Measurements from ENCODE around the gene MDP1. TPM values are rescaled to one million over a fixed set of nuclear protein-coding genes. Genes with fewer than 3 reads are reported as not detected.
A peak's percentile ranks its signal among the peaks of the same experiment; 100 is the strongest.

The MDP1 gene
- total RNA-seq, 4 donors from 2014 or later: 1.4 to 12.4 (median 8.6) TPM

GRCh38 chr14:24255931-24256711 lies 40.3 kb upstream of the MDP1 start:
- H3K27me3 ChIP-seq: no peaks in the 10 kb centered on the region
- peaks cover 9 to 30% (median 17%) of the 10 kb centered on the region in 3 donors for H3K4me1 ChIP-seq
- TF ChIP-seq CTCF (IDR thresholded peaks at IDR 0.05) (no peak), POLR2A (IDR thresholded peaks at IDR 0.05) (no peak)
- H3K4me3 ChIP-seq: no peak overlapping the region
- 91 to 100% methylated on average over 1 to 9 of the region's 12 CpGs for WGBS, 2 donors
- intact Hi-C loops (cut with DNase I): no loop called here
- peaks cover 7 to 99% (median 24%) of the 10 kb centered on the region in 3 donors for H3K36me3 ChIP-seq
- peak overlapping the region in 1 of 4 donors; percentile 14 for H3K27ac ChIP-seq
- no peak for DNase-seq
- H3K9me3 ChIP-seq: no peaks in the 10 kb centered on the region

GRCh38 chr14:24255438-24255837 lies 39.6 kb upstream of the MDP1 start:
- no peak overlapping the region for H3K27ac ChIP-seq
- H3K4me3 ChIP-seq: no peak overlapping the region
- no peak for DNase-seq
- H3K4me1 ChIP-seq: peaks cover 9 to 23% (median 13%) of the 10 kb centered on the region in 3 donors
- H3K27me3 ChIP-seq: no peaks in the 10 kb centered on the region
- peaks cover 7 to 99% (median 27%) of the 10 kb centered on the region in 3 donors for H3K36me3 ChIP-seq
- no peaks in the 10 kb centered on the region for H3K9me3 ChIP-seq
- WGBS, 2 donors: 87 to 92% methylated on average over 5 to 7 of the region's 8 CpGs
- intact Hi-C loops (cut with DNase I): no loop called here
- TF ChIP-seq CTCF (IDR thresholded peaks at IDR 0.05): no peak
- TF ChIP-seq POLR2A (IDR thresholded peaks at IDR 0.05): no peak

- intact Hi-C loops (cut with DNase I): no loop called here
- H3K36me3 ChIP-seq: peaks cover 7 to 98% (median 28%) of the 10 kb centered on the region in 3 donors
Observed at GRCh38 chr14:24254630-24255392, 38.9 kb upstream of the MDP1 start.

GRCh38 chr14:24253936-24254335 lies 38.1 kb upstream of the MDP1 start:
- TF ChIP-seq POLR2A (IDR thresholded peaks at IDR 0.05) (no peak), CTCF (IDR thresholded peaks at IDR 0.05) (no peak)
- intact Hi-C loops (cut with DNase I): no loop called here
- no peaks in the 10 kb centered on the region for H3K27me3 ChIP-seq
- H3K36me3 ChIP-seq: peaks cover 7 to 98% (median 28%) of the 10 kb centered on the region in 3 donors
- DNase-seq: no peak
- H3K27ac ChIP-seq: no peak overlapping the region
- peaks cover 4 to 8% (median 5%) of the 10 kb centered on the region in 3 donors for H3K4me1 ChIP-seq
- WGBS, 2 donors: 76 to 77% methylated on average over 6 to 7 of the region's 7 CpGs
- H3K4me3 ChIP-seq: no peak overlapping the region
- no peaks in the 10 kb centered on the region for H3K9me3 ChIP-seq

More at GRCh38 chr14:24254630-24255392, 38.9 kb upstream of the MDP1 start:
- H3K27ac ChIP-seq: no peak overlapping the region
- H3K4me1 ChIP-seq: peaks cover 9 to 16% (median 11%) of the 10 kb centered on the region in 3 donors
- TF ChIP-seq POLR2A (IDR thresholded peaks at IDR 0.05) (no peak), CTCF (IDR thresholded peaks at IDR 0.05) (no peak)
- no peak for DNase-seq
- H3K27me3 ChIP-seq: no peaks in the 10 kb centered on the region
- H3K9me3 ChIP-seq: no peaks in the 10 kb centered on the region
- WGBS, 2 donors: 91 to 96% methylated on average over 10 to 14 of the region's 19 CpGs
- no peak overlapping the region for H3K4me3 ChIP-seq

Data from esophagus squamous epithelium (tissue), 5 donors.